Measurements from ENCODE around the gene PTPN23. TPM values are rescaled to one million over a fixed set of nuclear protein-coding genes. Genes with fewer than 3 reads are reported as not detected.

The PTPN23 gene
- total and polyA plus RNA-seq, 10 of the 15 experiments (the other 5 are each of a cell fraction or from before 2014, with no cell fraction given) = 0.44 to 28.6 (median 4.4) TPM

DNA sequence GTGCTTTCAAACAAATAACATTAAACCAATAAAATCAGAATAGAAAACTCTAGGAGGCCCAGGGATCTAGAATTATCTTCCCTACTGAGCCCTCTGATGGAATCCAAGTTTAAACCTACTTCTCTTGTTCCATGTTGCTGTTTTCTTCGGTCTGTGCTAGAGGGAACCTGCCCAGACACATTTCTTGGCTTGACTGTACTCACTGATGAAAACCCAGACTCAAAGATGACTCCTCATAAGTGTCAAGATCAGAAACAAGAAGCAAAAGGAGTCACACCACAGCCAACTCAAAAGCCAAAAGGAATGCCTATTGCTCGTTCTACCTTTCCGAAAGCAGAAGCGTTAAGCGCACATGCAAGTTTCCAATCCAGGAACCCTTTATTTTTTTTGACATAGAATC is 63.3 kb downstream of the PTPN23 start:
- CTCF ChIA-PET = interaction anchor here (0.7 to 1.0 kb wide), 3 partner anchors 19 to 32 kb away, joined by 3 to 5 read pairs (median 4); partner anchors contain the start of gene SCAP
- BruUV-seq (replicated peaks) = no TSS peak

More for the DNA sequence above, 63.3 kb downstream of the PTPN23 start:
- ChIA-PET RAD21 (ENCODE audit: unreplicated experiment) (no interaction called here), POLR2A (interaction anchor here (0.6 kb wide), 1 partner anchor 22 kb away, joined by 3 read pairs; no protein-coding TSS in a partner anchor), SMC1A (ENCODE audit: uncharacterized antibody, unreplicated experiment) (no interaction called here)
- in situ Hi-C loops (cut with MboI) (no loop called here), intact Hi-C loops (cut with micrococcal nuclease; ENCODE audit: unreplicated experiment) (no loop called here)
- Histone ChIP-seq H3K4me3 (no peak overlapping the region), H3K27ac (ENCODE audit: control insufficient read depth, insufficient read depth) (no peak overlapping the region; the same call in 1 of the 2 replicates), H3K4me1 (ENCODE audit: control insufficient read depth, insufficient read depth, low read length) (peaks cover 6% of the 10 kb centered on the region; the same call in 1 of the 2 replicates), H4K20me1 (ENCODE audit: control insufficient read depth, insufficient read depth) (no peaks in the 10 kb centered on the region), H3K9me3 (replicated peaks; ENCODE audit: control insufficient read depth, insufficient read depth, low read length) (no peaks in the 10 kb centered on the region; the same call in 1 of the 3 replicates), H3K9ac (ENCODE audit: control insufficient read depth, insufficient read depth, low read length) (no peak overlapping the region), H3K36me3 (ENCODE audit: control insufficient read depth in 2 of 2, insufficient read depth in 2 of 2, low read length in 1 of 2) (peaks cover 10 to 14% of the 10 kb centered on the region in 2 experiments), H3K27me3 (replicated peaks in 1 of 2; ENCODE audit: control insufficient read depth in 2 of 2, insufficient read depth in 2 of 2, low read length in 1 of 2) (no peaks in the 10 kb centered on the region), H3K4me2 (ENCODE audit: control insufficient read depth, insufficient read depth) (no peak overlapping the region), H3K79me2 (ENCODE audit: control insufficient read depth, insufficient read depth, low read length) (peaks cover 13% of the 10 kb centered on the region), H2AFZ (ENCODE audit: control insufficient read depth, low read depth, low read length) (no peak overlapping the region)
- no peak for TF ChIP-seq CHD2 (IDR thresholded peaks at IDR 0.05; ENCODE audit: borderline replicate concordance, low read depth, low read length)
- TF ChIP-seq RBBP5 (conservative IDR thresholded peaks at IDR 0.05) = no peak
- TF ChIP-seq, protein P1, sequence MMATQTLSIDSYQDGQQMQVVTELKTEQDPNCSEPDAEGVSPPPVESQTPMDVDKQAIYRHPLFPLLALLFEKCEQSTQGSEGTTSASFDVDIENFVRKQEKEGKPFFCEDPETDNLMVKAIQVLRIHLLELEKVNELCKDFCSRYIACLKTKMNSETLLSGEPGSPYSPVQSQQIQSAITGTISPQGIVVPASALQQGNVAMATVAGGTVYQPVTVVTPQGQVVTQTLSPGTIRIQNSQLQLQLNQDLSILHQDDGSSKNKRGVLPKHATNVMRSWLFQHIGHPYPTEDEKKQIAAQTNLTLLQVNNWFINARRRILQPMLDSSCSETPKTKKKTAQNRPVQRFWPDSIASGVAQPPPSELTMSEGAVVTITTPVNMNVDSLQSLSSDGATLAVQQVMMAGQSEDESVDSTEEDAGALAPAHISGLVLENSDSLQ (IDR thresholded peaks at IDR 0.05) = no peak
- TF ChIP-seq SUZ12 (IDR thresholded peaks at IDR 0.05; ENCODE audit: unreplicated experiment) = no peak
- TF ChIP-seq SPI1 (IDR thresholded peaks at IDR 0.05; ENCODE audit: borderline replicate concordance, insufficient read depth, low read depth, low read length) = no peak
- no peak for TF ChIP-seq NFIC (IDR thresholded peaks at IDR 0.05; ENCODE audit: low read depth, low read length)
- no peak for TF ChIP-seq NFYB (IDR thresholded peaks at IDR 0.05; ENCODE audit: insufficient read depth, low read depth, low read length)
- TF ChIP-seq EED (IDR thresholded peaks at IDR 0.05; ENCODE audit: low read depth) = no peak
- TF ChIP-seq, protein P2, sequence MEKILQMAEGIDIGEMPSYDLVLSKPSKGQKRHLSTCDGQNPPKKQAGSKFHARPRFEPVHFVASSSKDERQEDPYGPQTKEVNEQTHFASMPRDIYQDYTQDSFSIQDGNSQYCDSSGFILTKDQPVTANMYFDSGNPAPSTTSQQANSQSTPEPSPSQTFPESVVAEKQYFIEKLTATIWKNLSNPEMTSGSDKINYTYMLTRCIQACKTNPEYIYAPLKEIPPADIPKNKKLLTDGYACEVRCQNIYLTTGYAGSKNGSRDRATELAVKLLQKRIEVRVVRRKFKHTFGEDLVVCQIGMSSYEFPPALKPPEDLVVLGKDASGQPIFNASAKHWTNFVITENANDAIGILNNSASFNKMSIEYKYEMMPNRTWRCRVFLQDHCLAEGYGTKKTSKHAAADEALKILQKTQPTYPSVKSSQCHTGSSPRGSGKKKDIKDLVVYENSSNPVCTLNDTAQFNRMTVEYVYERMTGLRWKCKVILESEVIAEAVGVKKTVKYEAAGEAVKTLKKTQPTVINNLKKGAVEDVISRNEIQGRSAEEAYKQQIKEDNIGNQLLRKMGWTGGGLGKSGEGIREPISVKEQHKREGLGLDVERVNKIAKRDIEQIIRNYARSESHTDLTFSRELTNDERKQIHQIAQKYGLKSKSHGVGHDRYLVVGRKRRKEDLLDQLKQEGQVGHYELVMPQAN (conservative IDR thresholded peaks at IDR 0.05) = no peak
- TF ChIP-seq, protein P3, sequence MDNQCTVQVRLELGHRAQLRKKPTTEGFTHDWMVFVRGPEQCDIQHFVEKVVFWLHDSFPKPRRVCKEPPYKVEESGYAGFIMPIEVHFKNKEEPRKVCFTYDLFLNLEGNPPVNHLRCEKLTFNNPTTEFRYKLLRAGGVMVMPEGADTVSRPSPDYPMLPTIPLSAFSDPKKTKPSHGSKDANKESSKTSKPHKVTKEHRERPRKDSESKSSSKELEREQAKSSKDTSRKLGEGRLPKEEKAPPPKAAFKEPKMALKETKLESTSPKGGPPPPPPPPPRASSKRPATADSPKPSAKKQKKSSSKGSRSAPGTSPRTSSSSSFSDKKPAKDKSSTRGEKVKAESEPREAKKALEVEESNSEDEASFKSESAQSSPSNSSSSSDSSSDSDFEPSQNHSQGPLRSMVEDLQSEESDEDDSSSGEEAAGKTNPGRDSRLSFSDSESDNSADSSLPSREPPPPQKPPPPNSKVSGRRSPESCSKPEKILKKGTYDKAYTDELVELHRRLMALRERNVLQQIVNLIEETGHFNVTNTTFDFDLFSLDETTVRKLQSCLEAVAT (IDR thresholded peaks at IDR 0.05) = no peak
- no peak for TF ChIP-seq WRNIP1 (IDR thresholded peaks at IDR 0.05; ENCODE audit: borderline replicate concordance, low read depth, low read length)
- no peak for TF ChIP-seq FOXM1 (IDR thresholded peaks at IDR 0.05; ENCODE audit: low read depth, low read length)
- TF ChIP-seq MXI1 (IDR thresholded peaks at IDR 0.05; ENCODE audit: low read depth, low read length) = no peak
- TF ChIP-seq CEBPB (IDR thresholded peaks at IDR 0.05; ENCODE audit: borderline replicate concordance in 1 of 2, low read depth in 2 of 2, low read length in 2 of 2) = no peak
- TF ChIP-seq SMC3 (IDR thresholded peaks at IDR 0.05; ENCODE audit: borderline replicate concordance, low read length) = no peak
- no peak for FAIRE-seq
- ATAC-seq = no peak
- WGBS (ENCODE audit: insufficient coverage, insufficient replicate concordance, low lambda C conversion rate, missing lambda C conversion rate) = 87% methylated on average over 5 of the region's 5 CpGs
- no peak for DNase-seq (ENCODE audit: low read depth, low spot score)
